Activated T-cell treated with anti-CD3 and anti-CD28 coated beads, Interleukin-2, amount 50 U/mL, for 4 hours (primary cell): ENCODE data around the gene TNFSF13. TPM values are rescaled to one million over a fixed set of nuclear protein-coding genes. Genes with fewer than 3 reads are reported as not detected.

ENCODE experiments used
- ATAC-seq, 2 donors: fragments of 200-7000 bp; cut with Tn5 transposase; one replicate each; pipeline ENCODE4 v1.10.0; 2021
- DNase-seq: peaks from one replicate; pipeline ENCODE4 v3.0.0-alpha.2; 2020
- H3K27me3 Mint-ChIP-seq: one replicate; pipeline ENCODE4 v1.8.0; 2021; ENCODE audit warnings: low read depth, mixed read lengths
- H3K36me3 Mint-ChIP-seq: one replicate; pipeline ENCODE4 v1.8.0; 2022; ENCODE audit warnings: mixed read lengths; ENCODE audit not compliant: insufficient read depth
- H3K4me1 Mint-ChIP-seq: one replicate; pipeline ENCODE4 v1.8.0; 2021; ENCODE audit warnings: low read depth, mixed read lengths
- H3K4me3 Mint-ChIP-seq: one replicate; pipeline ENCODE4 v1.8.0; 2021; ENCODE audit warnings: mild to moderate bottlenecking, moderate library complexity, mixed read lengths
- H3K9me3 Mint-ChIP-seq: one replicate; pipeline ENCODE4 v1.8.0; 2021; ENCODE audit warnings: mixed read lengths
- total RNA-seq, 3 donors: library from RNA; stranded (reverse); gene quantifications; one replicate each; pipeline ENCODE4 v1.2.1, GENCODE V29; 2021

Gene TNFSF13
- total RNA-seq, 3 donors from 2014 or later = 0.98 to 1.4 (median 1.3) TPM

- Mint-ChIP-seq H3K9me3 (no peaks in the 10 kb centered on the region), H3K36me3 (peaks cover 16% of the 10 kb centered on the region), H3K4me1 (peaks cover 40% of the 10 kb centered on the region), H3K4me3 (peak overlapping the region; percentile 96), H3K27me3 (no peaks in the 10 kb centered on the region)
- peak; percentile 44 for DNase-seq
- peak in 1 of 2 donors; percentile 16 for ATAC-seq
These were observed 1.9 kb downstream of the TNFSF13 start for GRCh38 chr17:7560172-7561027.

GRCh38 chr17:7561028-7561575 is 2.6 kb downstream of the TNFSF13 start:
- no peaks in the 10 kb centered on the region for H3K27me3 Mint-ChIP-seq
- H3K9me3 Mint-ChIP-seq = no peaks in the 10 kb centered on the region
- peaks cover 36% of the 10 kb centered on the region for H3K4me1 Mint-ChIP-seq
- H3K4me3 Mint-ChIP-seq = peak overlapping the region; percentile 96
- H3K36me3 Mint-ChIP-seq = peaks cover 16% of the 10 kb centered on the region
- ATAC-seq (peak; percentile 68 to 72), DNase-seq (peak; percentile 78)

- Mint-ChIP-seq H3K4me3 (peak within 1 kb of the TSS; percentile 96), H3K36me3 (peaks cover 12% of the 10 kb centered on the region), H3K9me3 (no peaks in the 10 kb centered on the region), H3K4me1 (peaks cover 36% of the 10 kb centered on the region), H3K27me3 (no peaks in the 10 kb centered on the region)
- peak; percentile 89 to 91 for ATAC-seq
- DNase-seq = peak; percentile 88
These were observed 3.1 kb downstream of the TNFSF13 start, which contains the start of gene SENP3 for GRCh38 chr17:7561589-7562207. Gene SENP3, plus strand, starts transcription at chr17:7561919. Its CDS starts 1,158 bp downstream, at chr17:7563077.

- ATAC-seq (peak; percentile 22 to 24), DNase-seq (no peak)
- Mint-ChIP-seq H3K27me3 (no peaks in the 10 kb centered on the region), H3K4me3 (peak overlapping the region; percentile 96), H3K4me1 (peaks cover 38% of the 10 kb centered on the region), H3K9me3 (no peaks in the 10 kb centered on the region), H3K36me3 (peaks cover 14% of the 10 kb centered on the region)
These were observed 3.7 kb downstream of the TNFSF13 start for GRCh38 chr17:7562208-7562605.

- DNase-seq (no peak), ATAC-seq (no peak)
- Mint-ChIP-seq H3K4me1 (peaks cover 39% of the 10 kb centered on the region), H3K27me3 (no peaks in the 10 kb centered on the region), H3K9me3 (no peaks in the 10 kb centered on the region), H3K4me3 (peak overlapping the region; percentile 96), H3K36me3 (peaks cover 19% of the 10 kb centered on the region)
These were observed 4.7 kb downstream of the TNFSF13 start for GRCh38 chr17:7563115-7563869.

- Mint-ChIP-seq H3K9me3 (no peaks in the 10 kb centered on the region), H3K4me1 (peaks cover 19% of the 10 kb centered on the region), H3K4me3 (no peak overlapping the region), H3K36me3 (peaks cover 50% of the 10 kb centered on the region), H3K27me3 (no peaks in the 10 kb centered on the region)
- DNase-seq (no peak), ATAC-seq (no peak)
These were observed 11.0 kb downstream of the TNFSF13 start for GRCh38 chr17:7569571-7569970.

GRCh38 chr17:7570351-7570750 is 11.8 kb downstream of the TNFSF13 start:
- H3K36me3 Mint-ChIP-seq = peaks cover 53% of the 10 kb centered on the region

GRCh38 chr17:7572338-7572587 is 13.7 kb downstream of the TNFSF13 start:
- Mint-ChIP-seq H3K4me3 (peak overlapping the region; percentile 91), H3K4me1 (peaks cover 44% of the 10 kb centered on the region), H3K27me3 (no peaks in the 10 kb centered on the region), H3K9me3 (no peaks in the 10 kb centered on the region), H3K36me3 (peaks cover 68% of the 10 kb centered on the region)
- ATAC-seq = no peak
- no peak for DNase-seq

More at GRCh38 chr17:7570351-7570750, 11.8 kb downstream of the TNFSF13 start:
- DNase-seq (no peak), ATAC-seq (no peak)
- Mint-ChIP-seq H3K27me3 (no peaks in the 10 kb centered on the region), H3K4me3 (no peak overlapping the region), H3K9me3 (no peaks in the 10 kb centered on the region), H3K4me1 (peaks cover 27% of the 10 kb centered on the region)

GRCh38 chr17:7572588-7573323 is 14.2 kb downstream of the TNFSF13 start:
- Mint-ChIP-seq H3K4me1 (peaks cover 46% of the 10 kb centered on the region), H3K9me3 (no peaks in the 10 kb centered on the region), H3K36me3 (peaks cover 69% of the 10 kb centered on the region)

GRCh38 chr17:7573324-7574080 is 15.0 kb downstream of the TNFSF13 start:
- ATAC-seq (peak; percentile 35 to 44), DNase-seq (peak; percentile 91)
- H3K36me3 Mint-ChIP-seq = peaks cover 73% of the 10 kb centered on the region
- H3K27me3 Mint-ChIP-seq = no peaks in the 10 kb centered on the region
- peaks cover 53% of the 10 kb centered on the region for H3K4me1 Mint-ChIP-seq
- H3K4me3 Mint-ChIP-seq = peak overlapping the region; percentile 91
- H3K9me3 Mint-ChIP-seq = no peaks in the 10 kb centered on the region

More at GRCh38 chr17:7572588-7573323, 14.2 kb downstream of the TNFSF13 start:
- ATAC-seq (peak; percentile 86), DNase-seq (peak; percentile 100)
- H3K4me3 Mint-ChIP-seq = peak overlapping the region; percentile 91
- H3K27me3 Mint-ChIP-seq = no peaks in the 10 kb centered on the region

GRCh38 chr17:7574176-7574953 is 15.8 kb downstream of the TNFSF13 start:
- Mint-ChIP-seq H3K4me3 (peak overlapping the region; percentile 91), H3K4me1 (peaks cover 62% of the 10 kb centered on the region), H3K36me3 (peaks cover 75% of the 10 kb centered on the region), H3K27me3 (no peaks in the 10 kb centered on the region), H3K9me3 (no peaks in the 10 kb centered on the region)
- no peak for ATAC-seq
- DNase-seq = no peak

GRCh38 chr17:7575481-7575883 is 16.9 kb downstream of the TNFSF13 start:
- DNase-seq (no peak), ATAC-seq (no peak)
- peaks cover 71% of the 10 kb centered on the region for H3K4me1 Mint-ChIP-seq
- no peaks in the 10 kb centered on the region for H3K27me3 Mint-ChIP-seq
- peaks cover 72% of the 10 kb centered on the region for H3K36me3 Mint-ChIP-seq
- no peaks in the 10 kb centered on the region for H3K9me3 Mint-ChIP-seq
- peak overlapping the region; percentile 91 for H3K4me3 Mint-ChIP-seq
